Thyroid gland (tissue), 4 donors: ENCODE results near the gene CYP4F12.

Experiments
- CTCF ChIP-seq, 6 experiments: fragments of 200-600 bp in 3 of 6; fragments of 450-650 bp in 3 of 6; sonication (generic) in 3 of 6; IDR thresholded peaks; one replicate each; pipeline ENCODE4 v1.5.1; 2016 to 2019; ENCODE audit warnings: antibody characterized with exemption in 6 of 6, mild to moderate bottlenecking in 2 of 6, inconsistent platforms in 1 of 6, moderate library complexity in 1 of 6
- POLR2A ChIP-seq, 2 donors: fragments of 450-650 bp; IDR thresholded peaks; one replicate each; pipeline ENCODE4 v1.6.1; 2017; ENCODE audit warnings: antibody characterized with exemption in 2 of 2, mild to moderate bottlenecking in 2 of 2, moderate library complexity in 1 of 2

DNA sequence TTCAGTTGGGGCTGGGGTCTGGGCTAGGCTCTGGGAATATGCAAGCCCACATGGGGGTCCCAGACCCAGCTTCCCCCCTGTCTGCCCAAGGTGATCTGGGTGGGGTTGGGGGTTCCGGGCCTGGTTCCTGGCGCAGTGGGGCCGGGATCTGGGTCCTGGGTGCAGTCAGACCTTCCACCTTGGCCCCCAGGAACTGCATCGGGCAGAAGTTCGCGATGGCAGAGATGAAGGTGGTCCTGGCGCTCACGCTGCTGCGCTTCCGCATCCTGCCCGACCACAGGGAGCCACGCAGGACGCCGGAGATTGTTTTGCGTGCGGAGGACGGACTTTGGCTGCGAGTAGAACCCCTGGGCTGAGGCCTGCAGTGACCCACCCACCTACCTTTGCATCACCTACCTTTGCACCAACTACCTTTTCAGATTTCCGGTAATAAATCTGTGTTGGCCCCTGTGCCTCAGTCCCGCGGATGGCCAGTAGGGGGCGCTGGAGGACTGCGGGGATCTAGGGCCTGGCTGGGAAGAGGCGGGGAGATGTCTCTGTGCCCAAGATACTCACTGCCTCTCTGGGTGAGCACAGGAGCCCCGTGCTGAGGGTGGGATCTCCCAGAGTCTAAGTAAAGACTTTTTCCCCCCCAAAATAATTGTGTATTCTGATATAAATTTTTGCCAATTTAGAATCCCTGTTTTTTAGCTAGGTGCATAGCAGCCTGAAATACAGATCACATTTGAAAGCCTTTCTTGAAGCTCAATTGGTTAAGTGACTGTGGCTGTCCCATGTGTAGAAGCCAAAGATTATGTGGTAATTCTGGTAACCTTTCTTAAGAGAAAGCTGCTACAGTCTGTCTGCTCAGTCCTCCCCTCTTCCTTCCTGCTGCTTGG, 43.6 kb upstream of the CYP4F12 start:
- peak; percentile 77 to 94 (median 89) for TF ChIP-seq CTCF (IDR thresholded peaks at IDR 0.05)
- TF ChIP-seq POLR2A (IDR thresholded peaks at IDR 0.05), result no peak
